GM04503 (cell line): Measurements from ENCODE around the gene P2RX5.

ENCODE experiments used
- DNase-seq: peaks from one replicate; pipeline ENCODE4 v3.0.0-alpha.2; 2012; ENCODE audit warnings: low read depth

The P2RX5 gene

DNA sequence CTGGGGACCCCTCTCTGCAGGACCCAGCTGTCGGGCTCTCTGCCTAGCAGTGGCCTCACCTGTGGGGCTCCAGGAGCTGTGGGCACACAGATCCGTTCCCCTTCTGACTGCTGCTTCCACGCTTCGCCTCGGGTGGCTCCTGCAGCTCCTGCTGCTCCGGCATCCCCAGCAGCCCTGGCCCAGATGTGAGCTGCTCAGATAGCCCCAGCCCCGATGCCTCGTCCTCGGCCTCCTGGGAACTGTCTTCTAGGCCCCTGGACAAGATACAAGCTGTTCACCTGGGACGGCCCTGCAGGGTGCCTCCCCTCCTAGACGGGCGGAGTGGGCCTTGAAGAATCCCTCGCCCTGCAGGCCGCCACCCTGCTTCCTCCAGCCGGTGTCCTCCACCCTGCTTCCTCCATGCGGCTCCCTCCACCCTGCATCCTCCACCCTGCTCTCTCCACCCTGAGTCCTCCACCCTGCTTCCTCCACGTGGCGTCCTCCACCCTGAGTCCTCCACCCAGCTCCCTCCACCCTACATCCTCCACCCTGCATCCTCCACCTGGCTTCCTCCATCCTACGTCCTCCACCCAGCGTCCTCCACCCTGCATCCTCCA lies 16.3 kb downstream of the P2RX5 start:
- DNase-seq: no peak

DNA sequence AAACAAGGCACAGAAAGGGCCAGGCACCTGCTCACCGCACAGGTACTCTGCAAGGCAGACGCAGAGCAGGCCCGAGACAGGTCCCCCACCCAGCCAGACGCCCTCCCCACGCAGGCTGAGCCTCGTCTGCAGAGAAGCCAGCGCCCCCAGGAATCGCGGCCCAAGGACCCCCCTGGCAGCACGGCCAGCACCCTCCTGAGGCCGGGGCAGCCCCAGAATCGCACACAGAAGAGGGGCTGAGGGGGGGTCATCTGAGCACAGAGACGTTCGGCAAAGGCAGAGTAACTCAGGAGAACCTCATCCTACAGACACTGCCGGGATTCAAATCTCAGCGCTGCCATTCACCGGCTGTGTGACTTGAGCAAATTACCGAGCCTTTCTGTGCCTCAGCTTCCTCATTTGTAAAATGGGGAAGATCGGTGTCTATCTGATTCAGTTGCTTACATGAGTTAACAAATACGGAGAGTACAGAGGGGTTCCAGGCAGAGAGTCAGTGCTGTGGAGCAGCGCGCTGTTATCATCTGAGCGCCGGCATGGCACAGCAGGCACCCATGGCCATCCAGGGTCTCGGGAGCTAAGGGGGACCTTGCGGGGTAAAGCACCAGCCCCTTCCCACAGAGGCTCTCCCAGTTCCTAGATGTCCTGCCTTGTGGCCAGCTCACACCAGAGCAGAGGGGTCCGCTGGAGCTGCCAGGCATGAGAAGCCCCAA lies 17.0 kb downstream of the P2RX5 start:
- no peak for DNase-seq

DNA sequence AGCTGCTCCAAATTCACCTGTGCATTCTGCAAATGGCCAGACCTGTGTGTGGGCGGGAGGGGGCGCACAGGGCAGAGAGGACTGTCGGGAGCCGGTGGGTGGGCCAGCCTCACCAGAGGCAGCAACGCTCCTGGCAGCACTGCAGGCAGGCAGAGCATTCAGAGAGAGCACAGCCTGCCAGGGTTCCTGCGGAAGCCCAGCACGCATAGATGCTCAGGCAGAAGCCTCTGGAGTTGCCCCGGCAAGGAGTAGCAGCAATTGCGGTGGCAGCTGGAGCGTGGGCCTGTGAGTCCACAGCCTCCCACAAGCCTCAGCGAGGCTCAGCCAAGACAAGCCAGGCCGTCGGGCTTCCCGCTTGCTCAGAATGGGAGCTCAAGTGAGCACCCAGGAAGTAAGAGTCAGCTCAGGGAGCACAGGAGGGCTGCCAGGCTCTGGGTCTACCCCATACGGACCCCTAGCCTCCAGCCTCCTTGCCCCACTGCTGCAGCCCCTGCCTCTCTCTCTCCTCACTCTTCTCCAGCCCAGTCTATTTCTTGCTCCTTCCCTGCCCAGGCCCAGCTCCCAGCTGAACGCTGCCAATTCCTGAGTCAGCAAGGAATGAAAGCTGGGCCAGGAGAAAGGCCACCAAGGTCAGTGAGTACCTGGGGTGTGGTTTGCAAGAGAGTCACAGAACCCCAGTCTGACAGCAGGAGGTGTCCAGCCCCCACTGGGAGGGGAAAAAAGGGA lies 17.7 kb downstream of the P2RX5 start:
- DNase-seq: no peak

DNA sequence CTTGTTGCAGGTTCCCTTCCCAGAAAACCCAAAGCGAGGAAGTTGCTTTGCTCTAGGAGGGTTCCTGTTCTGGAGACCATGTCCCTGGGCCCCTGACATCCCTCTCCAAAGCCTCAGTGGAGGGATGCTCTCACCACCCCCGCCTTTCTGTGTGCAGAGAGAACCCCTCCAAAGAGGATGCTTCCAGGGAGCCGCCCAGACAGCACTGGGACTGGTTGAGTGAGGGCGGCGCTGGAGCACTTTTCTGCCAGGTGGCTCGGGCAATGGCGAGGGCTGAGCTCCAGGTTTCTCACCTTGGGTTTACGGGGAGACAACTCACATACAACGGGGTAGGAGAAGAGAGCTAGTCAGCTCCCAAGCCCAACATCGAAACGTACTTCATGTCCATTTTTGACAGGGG lies 20.1 kb downstream of the P2RX5 start:
- DNase-seq: no peak

DNA sequence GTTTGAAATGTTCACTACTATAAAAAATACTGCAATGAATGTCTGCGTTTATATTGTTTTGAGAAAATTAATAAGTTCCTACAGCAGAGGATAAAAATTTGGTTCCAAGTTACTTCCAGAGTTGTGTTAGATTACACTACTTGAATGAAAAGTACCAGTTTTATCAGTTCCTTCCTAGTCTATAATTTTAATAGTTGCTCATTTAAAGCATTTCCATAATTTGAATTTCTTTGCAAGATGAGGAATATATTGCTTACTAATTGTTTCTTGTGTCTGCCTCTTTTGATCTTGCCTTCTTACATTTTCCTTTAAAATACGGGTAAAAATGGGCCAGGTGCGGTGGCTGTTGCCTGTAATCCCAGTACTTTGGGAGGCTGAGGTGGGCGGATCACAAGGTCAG lies 23.4 kb downstream of the P2RX5 start:
- no peak for DNase-seq

DNA sequence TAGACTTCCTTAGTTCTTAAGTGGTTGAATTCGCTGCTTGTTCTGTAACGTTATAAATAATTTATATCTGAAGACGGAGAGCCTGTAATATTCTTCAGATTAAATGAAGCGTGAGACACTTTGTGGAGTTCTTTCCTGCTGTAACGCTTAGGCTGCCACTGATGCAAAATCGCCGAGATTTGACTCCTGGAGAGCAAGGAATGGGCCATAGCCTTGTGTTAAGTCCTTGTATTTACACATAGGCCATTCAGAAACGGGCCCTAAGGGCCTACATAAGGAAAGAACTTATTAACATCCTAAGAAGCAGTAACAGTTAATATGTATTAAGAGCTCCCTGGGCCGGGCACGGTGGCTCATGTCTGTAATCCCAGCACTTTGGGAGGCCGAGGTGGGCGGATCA lies 26.4 kb downstream of the P2RX5 start:
- DNase-seq: no peak

DNA sequence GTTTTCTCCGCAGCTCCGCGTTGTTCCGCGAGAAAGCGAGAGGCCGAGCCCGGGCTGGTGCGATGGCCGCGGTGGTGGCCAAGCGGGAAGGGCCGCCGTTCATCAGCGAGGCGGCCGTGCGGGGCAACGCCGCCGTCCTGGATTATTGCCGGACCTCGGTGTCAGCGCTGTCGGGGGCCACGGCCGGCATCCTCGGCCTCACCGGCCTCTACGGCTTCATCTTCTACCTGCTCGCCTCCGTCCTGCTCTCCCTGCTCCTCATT lies 26.9 kb downstream of the P2RX5 start:
- no peak for DNase-seq

DNA sequence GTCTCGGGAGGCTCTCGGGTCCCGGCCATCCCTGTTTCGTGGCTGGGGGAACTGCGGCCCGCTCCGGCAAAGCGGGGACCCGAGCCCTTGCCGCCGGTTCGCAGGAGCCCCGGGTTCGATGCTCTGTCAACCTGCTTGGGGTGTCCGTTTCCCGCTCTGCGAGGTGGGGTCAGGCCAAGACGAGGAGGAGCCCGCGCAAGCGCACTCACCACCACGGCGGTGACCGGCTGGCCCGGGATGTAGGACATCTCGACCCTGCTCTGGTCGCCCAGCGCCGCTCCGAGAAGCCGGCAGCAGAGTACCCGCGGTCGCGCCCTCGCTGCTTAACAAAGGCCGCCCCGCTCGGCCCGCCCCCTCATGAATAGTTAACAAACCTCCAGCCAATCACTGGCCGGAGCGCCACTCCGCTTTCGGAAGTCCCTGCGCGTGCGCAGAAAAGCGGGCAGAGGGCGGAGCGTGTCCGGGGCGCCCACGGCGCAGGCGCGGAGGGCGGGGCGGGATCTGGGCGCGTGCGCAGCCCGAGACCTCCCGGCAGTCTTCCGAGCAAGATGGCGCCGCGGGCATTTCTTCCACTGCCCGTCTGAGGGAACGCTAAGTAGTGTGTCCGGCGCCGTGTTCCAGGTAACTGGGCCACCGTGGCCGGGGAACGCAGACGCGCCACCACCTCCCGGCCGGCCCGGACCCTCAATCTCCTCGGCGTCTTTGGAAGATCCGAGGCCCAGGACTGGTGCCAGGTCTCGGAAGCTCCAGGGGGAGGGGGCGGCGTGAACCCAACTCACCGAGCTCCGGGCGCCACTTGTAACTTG lies 27.5 kb downstream of the P2RX5 start, which contains the start of the genes EMC6 and TAX1BP3:
Gene EMC6, plus strand, starts transcription at position 534 of the 806 bp plus-strand sequence. CDS start 335 bp downstream, outside the sequence.
Gene TAX1BP3, minus strand, starts transcription at position 300 of the 806 bp plus-strand sequence. Its CDS starts 52 bp downstream, at position 248.
- DNase-seq: peak; percentile 71

DNA sequence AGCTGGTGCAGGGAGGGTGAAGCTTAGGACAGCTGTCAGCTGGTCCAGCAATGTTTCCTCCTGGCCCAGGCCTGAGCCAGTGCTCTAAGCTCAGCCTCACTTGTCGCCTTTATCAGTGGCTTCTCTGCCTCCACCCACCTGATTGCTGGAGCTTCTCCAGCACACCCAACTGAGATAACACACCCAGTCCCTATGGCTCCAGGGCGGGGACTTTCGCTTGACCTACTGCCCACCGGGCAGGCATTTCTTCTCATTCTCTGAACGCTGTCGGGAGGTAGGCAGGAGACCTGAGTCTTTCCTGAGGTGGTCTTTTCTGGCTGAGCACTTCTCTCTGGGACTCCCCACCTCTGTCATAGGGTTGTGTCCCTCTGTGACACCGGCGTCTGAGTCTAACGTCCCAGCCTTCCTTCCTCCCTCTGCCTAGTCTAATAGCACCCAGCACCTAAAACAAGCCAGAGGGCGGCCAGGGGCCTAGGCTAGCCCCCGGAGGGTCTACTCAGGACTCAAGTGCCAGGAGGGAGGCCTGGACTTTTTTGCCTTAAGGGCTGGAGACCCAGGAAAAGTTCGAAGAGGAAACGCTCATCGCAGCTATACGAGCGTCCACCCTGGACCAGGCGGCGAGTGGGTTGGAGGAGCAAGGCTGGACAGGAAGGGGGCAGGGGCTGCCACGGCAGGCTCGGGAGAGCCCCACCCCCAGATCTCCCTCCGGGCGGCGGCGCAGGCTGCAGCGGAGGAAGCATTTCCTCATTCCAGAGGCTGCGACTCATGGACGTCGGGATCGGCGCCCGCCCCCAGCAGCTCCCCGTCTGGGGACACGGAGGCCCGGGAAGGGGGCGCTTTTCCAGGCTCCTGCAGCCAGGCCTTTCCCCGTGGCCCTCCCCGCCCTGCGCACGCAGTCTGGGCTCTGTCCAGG lies 28.3 kb downstream of the P2RX5 start:
- peak; percentile 50 for DNase-seq

DNA sequence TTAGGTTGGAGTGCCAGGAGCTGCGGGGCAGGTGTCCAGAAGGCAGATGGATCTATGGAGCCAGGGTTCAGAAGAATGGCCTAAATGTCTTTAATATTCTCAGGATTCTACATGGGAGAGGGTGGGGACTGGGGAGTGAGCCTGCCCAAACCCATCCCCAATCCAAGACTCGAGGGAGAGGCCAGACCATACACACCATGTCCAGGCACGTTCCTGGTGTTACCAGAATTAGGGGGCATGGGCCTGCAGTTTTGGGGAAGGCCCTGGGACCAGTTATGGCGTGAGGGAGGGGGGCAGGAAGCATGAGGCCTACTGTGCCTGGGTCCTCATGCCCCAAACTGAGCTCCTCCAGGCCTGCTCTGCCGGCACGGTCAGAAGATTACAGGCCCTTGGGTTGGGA lies 29.4 kb downstream of the P2RX5 start:
- DNase-seq: no peak

DNA sequence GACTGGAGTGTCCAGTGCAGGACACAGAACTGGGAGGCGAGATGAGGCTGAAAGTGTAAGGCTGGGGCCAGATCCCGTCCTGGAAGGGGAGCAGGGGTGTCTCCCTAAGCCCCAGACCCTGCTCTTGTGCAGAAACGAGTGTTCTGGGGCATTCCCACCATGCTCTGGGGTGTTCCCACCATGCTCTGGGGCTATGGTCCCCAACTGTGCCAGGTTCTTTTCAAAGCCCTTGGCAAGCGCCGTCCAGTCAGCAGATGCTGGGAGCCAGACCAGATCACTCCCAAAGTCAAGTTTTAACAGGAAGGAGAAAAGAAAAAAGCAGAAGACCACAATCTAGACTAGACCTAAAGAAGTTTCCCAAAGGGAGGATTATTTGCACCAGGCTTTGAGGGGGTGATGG lies 30.1 kb downstream of the P2RX5 start:
- no peak for DNase-seq

DNA sequence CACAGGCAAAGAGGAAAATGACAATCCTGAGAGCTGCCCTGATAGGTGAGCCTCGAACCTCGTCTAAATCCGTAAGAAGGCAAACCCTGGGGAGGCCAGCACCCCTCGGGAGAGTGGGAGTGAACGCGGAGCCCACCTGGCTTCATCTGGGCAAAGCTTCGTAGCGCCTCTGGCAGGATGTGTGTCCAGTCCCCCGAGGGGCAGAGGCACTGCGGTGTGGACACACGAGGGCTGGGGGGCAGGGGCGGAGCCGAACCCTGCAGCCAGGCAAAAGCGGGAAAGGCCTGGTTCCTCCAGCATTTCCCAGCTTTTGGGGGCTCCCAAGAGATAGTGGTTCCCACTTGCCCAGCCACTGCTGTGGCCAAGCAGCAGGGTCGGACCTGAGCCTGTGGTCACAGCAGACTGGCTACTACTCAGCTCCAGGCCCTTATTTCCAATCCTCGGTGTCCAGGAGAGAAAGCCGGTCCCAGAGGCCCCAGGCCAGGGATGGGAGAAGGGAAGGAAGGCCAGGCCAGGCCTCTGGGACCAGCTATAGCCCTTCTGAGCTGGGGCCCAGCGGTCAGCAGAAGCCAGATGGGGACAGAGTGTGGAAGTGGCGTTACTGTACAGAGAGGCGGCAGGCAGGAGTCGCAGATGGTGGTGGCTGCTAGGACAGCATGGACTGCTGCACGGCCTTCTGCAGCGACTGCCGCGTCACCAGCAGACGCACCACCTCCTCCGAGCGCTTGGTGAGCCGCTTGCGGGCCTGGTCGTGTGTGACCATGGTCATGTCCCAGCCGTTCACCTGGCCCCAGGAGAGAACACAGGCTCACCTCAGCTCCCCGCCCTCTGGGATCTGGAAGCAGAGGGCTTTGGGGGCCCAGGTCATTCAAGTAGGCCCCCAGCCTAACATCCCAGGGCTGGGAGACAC lies 32.6 kb downstream of the P2RX5 start:
- no peak for DNase-seq

DNA sequence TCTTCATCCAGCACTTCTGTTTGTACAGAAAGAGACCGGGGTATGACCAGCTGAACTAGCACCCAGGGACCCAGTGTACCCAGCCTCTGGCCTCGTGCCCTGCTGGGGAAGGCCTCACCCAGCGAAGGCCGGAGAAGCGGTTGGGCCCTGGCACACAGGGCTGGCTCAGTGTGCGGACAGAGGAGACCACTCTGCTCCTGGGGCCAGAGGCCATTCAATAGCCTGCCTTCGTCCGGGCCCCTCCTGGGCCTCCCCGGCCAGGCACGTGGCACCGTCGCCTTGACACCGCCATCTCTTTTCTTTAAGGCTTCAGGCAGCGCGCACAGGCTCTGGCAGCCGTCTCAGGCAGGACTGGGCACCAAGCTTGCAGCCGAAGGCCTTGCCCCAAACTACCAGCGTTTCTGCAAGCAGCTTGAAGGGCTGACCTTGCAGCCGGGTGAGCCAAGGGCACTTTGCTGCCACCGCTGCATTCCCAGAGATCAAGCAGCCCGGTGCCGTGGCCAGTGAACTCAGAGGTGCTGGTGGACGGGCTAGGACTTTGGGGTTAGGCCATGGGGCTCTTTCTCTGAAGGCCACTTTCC lies 35.6 kb downstream of the P2RX5 start:
- no peak for DNase-seq

DNA sequence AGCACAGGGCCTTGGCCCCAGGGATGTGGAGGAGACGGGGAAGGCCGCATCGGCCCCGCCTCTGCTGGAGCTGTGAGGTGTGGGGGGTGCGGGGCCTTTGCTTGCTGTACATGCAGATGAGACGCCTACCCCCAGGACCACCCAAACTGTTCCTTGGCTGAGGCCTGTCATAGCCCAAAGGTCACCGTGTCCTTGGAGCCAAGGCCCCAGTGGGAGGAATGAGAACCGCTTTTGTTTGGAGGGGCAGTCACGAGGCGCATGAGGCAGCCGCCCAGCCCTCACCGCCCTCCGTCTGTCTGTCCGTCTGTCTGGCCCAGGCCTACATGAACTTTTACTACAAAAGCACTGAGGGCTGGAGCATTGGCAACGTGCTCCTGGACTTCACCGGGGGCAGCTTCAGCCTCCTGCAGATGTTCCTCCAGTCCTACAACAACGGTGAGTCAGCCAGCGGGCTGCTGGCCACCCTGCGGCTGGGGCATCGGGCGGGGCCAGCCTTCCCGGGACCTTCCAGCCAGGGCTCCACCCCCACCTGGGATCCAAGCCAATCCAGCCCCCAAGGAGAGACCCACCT lies 36.3 kb downstream of the P2RX5 start:
- peak; percentile 51 for DNase-seq

DNA sequence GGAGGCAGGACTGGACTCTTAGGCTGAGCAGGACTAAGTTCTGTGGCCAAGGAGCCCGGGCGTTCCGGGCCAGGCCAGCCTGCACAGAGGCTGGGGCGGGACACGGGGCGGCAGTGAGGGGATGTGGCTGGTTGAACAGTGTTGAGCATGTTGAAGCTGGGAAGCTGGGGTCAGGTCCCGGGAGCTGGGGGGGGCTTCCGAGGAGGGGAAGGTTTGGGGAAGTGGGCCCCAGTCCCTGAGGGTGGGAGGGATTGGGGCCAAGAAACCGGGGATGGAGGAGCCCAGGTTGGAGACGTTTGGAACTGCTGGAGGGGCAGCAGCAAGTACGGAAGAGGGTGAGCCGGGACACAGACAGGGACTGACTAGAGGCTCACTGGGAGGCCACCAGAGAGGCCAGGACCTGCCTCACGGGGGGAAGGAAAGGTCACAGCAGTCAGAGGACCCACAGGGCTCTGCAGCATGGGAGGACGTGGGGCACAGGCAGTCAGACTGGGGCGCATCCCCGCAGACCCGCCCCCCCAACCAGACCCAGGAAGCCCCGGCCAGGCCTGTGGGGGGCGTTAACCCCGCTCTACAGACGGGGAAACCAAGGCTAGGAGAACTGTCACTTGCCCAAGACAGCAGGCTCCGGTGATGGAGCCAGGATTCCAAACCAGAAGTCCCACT lies 37.0 kb downstream of the P2RX5 start:
- DNase-seq: no peak

DNA sequence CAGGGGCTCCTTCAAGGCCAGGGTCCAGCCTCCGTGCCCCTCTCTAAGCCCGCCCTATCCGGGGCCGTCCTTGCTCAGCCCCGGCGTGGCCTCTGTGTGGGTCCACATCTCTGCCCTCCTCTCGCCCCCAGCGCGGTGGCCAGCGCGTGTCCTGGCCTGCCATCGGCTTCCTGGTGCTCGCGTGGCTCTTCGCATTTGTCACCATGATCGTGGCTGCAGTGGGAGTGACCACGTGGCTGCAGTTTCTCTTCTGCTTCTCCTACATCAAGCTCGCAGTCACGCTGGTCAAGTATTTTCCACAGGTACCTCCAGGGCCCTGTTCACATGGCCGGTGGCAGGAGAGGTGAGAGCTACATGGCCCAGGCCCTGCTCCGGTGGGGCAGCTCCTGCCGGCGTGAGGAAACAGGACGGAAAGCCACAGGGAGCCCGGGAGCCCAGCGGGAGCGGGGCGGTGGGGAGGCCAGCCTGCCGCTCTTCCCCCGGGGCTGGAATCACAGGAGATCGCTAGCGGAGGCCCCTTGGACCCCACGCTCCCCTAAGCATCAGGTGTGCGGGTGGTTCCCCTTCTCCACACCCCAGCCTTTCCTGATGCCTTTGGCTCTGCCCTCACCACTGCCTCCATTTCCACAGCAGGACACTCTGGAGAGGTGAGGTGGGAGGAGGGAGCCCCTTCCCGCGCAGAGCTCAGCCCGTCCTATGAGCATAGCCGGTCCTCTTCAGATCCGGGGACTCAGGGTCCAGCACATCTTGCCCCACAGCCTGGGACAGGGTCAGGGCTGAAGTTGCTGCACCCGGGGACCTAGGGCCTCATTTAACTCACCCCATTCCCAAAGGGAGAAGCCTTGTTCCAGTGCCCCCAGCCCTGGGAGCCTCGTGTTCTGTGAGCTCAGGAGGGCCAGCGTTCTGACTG lies 37.8 kb downstream of the P2RX5 start:
- no peak for DNase-seq

DNA sequence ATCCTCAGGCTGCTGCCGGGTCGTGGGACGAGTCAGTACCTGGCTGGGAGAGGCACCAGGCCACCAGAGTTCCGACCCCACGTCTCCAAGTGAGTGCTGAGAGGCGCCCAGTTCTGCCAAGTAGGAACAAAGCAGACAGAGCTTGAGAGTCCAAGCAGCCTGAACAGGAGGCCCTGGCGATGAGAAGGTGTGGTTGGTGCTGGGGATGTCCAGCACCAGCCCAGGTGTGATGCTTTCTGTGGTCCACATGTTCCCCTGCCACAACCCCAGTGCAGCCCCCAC lies 38.4 kb downstream of the P2RX5 start:
- DNase-seq: no peak
